GM19025 (cell line): ENCODE results near the gene SH3RF3.
A peak's percentile ranks its signal among the peaks of the same experiment; 100 is the strongest.

Experiments used
- ATAC-seq: cut with Tn5 transposase; IDR thresholded peaks from one replicate; pipeline ENCODE4 v1.9.1; 2021; ENCODE audit warnings: mild to moderate bottlenecking, low read depth, moderate library complexity; ENCODE audit not compliant: unreplicated experiment

The SH3RF3 gene

DNA sequence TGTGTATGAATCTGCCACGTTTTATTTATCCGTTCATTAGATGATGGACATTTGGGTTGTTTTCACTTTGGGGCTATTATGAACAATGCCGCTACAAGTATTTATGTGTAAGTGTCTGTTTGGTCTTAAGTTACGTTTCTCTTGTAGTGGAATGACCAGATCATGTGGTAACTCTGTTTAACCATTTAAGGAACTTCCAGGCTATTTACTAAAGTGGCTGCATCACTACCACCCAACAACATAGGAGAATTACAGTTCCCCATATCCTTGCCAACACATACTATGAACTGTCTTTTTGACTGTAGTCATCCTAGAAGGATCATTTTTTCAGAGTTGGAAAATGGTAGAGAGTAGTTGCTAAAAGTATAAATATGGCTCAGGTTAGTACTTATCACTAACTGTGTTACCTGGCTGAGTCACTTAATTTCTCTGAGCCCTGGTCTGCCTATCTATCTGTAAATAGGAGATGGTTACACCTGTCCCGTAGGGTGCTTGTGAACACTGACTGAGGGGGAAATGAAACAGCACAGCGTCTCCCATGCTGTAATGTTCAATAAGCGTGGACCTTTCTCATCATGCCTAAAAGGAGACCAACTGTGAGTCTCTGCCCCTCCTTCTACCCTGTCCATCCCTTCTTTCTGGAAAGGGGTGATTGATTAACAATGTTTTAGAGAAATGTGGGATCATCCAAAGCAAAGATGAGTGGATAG, 103.1 kb downstream of the SH3RF3 start:
- ATAC-seq = no peak

DNA sequence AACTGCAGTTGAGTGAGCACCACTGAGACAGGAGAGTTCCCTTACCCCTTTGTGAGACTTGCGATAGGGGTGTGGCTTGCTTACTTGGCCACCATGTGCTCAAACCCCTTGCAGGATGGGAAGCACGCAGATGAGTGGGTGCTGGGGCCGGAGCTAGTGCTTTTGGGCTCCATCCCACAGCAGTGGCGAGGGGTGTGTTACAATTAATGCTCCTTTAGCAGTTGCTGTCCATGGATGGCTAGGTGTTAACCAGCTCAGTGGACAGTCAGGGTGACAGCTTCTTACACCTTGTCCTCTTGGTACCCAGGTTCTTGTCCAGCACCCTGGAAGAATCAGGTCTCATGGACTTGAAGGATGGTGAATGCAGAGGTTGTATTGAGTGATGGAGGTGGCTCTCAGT, 103.9 kb downstream of the SH3RF3 start:
- no peak for ATAC-seq

DNA sequence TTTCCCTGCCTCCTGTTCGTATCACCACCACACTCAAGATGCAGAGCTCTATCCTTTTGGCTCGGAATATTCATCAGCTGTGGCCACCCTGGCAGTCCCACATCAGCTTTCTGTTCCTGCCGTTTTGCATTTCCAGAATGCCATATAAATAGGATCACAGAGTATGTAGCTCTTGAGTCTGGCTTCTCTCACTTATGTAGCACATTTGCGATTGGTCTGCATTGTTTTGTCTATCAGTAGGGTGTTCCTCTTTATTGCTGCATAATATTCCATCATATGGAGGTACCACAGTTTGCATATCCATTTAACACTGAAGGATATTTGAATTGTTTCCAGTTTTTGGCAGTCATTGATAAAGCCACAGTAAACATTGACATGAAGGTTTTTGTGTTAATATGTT, 104.6 kb downstream of the SH3RF3 start:
- ATAC-seq = no peak

DNA sequence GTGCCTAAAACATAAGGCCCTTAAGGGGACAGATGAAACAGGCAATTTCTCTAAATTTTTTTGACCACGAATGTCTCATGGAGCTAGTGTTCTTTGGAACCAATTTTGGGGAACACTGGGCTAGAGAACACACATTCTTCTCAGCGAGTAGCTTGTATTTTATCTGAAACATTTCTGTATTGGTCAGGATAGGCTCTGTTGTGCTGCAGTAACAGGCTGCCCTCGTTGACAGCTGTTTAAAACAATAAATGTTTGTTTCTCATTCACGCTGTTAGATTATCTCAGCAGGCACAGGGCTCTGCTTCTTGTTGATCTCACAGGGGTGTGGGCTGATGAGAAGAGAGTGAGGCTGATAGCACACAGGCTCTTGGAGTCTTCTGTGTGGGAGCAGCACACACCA, 105.3 kb downstream of the SH3RF3 start:
- ATAC-seq = no peak

DNA sequence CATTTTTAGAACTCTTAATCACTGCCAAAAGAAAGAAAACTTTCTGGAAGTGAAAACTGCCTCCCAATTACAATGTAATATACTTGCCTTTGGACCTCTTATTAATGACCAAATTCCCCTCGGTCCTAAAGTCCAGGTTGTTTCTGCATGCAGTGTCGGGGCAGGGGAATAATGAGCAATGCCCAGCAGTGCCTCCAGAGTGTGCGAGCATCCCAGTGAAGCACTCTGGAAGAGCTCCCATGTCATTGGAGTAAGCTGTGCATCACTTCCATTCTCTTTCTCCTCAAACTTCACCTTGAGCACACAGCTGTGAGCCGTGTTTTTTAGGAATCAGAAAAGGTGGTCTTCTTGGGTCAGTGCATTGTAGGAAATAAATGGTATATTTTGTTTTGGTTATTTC, 107.1 kb downstream of the SH3RF3 start:
- no peak for ATAC-seq

DNA sequence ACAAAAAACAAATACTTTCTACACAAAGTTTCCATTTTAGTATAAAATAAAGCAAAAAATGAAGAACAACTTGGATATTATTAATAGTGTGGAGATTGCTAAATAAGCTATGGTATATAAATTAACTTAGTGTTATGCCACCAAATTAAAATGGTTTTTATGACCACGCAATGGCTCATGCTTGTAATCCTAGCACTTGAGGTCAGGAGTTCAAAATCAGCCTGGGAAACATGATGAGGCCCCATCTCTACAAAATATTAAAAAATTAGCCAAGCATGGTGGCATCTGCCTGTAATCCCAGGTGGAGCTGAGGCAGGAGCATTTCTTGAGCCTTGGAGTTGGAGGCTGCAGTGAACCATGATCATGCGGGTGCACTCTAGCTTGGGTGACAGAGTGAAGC, 108.8 kb downstream of the SH3RF3 start:
- ATAC-seq = no peak

DNA sequence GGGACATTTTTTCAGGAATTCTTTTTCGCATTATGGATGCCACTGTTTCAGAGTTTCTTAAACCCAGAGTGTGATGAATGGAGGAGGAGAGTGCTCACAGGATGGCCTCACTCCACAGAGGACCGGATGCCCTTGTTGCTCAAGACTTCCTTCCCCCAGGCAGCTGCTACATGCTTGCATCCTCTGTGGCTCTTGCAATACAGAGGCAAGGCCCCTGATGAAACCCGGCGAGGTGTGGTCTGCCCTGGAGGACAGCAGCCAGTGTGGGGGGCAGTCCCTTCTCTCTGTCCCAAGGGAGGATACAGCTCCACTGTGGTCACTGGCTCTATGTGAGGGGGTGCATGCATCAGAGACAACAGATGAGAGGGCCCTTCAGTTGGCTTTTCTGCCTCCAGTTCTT, 109.6 kb downstream of the SH3RF3 start:
- peak; percentile 86 for ATAC-seq

DNA sequence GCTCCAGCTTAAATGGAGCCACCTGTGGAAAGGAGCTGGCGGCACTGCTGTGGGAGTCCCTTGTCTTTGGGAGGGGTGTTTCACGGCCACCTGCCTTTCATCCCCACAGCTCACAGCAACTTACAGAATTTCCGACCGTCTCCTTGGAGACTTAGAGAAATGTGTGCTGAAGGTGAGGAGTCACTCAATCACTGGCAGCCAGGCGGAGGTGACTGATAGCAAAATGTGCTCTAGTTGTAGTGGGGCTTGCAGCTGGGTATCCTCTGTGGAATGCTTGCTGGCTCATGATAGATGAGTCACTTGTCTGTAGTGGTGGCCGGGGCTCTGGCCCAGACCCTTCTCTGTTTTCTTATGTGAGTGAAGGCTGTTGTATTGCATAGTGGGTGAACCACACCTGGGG, 110.7 kb downstream of the SH3RF3 start:
- ATAC-seq = no peak

DNA sequence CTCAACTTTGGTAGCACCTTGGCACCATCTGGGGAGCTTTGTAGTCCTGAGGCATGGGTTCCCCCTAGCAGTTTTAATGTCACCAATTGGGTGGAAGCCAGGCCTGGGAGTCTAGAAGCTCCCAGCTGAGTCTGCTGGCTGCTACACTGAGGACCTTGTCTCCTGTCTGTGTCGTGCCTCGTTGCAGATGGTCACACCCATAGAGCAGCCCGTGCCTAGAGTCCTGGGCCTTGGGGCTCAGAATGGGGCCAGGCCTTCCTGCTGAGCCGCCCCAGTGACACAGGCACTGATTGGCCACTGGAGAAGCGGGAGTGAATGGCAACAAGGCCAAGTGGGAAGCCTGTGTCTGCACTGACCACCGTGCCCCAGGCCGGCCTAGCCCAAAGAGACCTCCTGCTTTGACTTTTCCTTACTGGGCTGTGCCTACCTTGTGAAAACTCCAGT, 113.2 kb downstream of the SH3RF3 start:
- no peak for ATAC-seq

DNA sequence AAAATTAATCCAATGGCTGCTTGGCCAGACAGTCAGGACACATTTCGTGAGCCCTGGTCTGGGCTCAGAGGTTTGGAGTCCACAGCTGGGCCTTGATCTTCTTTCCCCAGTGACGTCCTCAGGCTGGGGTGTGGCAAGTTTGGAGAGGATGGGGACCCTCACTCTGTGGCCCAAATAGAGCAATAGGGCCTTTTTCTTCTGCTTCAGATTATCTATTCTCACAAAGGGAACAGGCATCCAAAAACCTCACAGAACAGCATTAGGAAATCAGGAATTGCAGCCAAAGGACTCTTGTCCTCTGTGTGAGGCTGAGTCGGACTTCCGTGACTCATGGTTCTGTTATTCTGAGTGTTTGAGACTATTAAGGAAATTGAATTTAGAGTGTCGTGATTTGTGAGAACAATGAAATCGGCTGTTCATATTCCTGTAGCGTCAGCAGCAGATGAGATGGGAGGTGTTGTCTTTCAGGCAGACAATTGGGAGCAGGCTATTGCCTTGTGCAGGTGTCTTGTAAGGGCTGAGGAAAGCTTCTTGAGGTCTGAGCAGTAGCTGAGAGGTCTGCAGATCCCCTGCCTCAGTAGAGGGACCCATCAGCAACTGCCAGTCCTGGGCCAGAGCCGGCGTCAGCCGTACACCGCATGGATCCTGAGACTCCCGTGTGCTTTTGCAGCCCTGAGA, 113.8 kb downstream of the SH3RF3 start:
- ATAC-seq = no peak

DNA sequence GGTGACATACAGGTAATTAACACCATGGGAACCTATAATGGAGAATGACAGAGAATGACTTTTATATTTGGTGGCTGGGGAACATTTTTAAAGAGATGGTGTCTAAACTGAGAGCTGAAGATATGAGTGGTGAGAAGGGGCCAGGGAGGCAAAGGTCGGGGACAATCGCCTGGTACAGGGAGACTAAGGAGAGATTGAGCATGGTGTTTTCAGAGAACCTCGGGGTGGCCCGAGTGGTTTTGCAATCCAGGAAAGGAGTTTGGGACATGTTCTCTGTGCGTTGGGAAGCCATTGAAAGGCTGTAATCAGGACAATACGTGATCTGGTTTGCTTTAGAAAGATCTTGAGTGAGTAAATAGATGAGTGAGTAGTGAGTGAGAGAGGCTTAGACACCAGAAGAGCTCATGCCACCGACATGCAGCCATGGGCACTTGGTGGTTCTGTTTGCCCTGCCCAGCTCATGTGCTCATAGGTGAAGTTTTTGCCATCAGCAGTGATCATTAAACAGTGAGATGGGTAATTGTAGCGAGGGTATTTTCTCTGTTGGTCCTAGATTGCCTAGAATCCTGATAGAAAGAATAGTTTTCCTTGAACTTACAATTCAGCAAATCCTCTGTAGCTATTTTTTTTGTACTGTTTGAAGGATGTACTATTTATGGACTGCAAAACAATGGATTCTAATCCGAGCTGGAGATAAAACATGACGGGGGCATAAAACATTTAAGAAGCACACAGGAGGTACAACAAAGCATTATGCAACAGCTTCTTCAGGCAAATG, 114.7 kb downstream of the SH3RF3 start:
- no peak for ATAC-seq

DNA sequence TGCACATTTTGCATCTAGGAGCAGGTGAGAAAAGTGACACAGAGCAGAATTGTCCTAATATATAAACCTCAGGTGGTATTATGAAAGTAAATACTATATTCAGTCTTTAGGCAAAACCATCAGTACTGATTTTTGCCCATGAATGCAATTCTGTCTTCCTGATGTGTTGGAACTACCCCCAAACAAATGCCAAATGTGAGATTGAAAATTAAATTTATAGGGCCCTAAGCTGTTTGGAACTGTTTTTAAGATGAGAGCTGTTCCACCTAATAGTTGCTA, 115.2 kb downstream of the SH3RF3 start:
- no peak for ATAC-seq

DNA sequence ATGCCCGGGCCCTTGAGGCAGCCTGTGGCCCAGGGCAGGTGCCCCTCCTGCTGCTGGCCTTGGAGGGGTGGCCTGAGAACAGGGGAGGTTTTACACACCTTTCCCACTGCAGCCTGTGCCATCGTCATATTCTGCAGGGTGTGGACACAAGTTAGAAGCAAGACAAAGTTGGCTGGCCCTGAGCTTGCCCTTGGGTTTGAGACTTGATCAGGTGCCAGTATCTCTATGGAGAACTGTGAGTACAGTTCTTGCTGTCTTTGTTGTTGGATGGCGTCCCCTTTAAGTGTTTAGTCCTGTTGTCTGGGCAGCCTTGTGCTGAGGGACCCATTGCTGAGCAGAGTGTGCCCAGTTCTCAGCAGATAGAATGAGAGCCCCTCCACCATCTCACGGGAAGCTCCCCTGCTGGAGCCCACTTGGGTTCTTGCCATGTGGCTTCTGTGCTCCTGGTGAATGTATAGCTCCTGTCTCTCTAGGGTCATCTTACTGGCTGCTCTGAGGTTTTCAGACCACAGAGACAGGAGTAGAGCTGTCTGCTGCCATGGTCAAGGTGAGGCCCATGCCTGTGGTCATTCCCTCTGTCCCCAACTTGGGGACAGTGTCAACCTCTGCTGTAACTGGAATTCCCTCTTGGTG, 115.9 kb downstream of the SH3RF3 start:
- no peak for ATAC-seq

DNA sequence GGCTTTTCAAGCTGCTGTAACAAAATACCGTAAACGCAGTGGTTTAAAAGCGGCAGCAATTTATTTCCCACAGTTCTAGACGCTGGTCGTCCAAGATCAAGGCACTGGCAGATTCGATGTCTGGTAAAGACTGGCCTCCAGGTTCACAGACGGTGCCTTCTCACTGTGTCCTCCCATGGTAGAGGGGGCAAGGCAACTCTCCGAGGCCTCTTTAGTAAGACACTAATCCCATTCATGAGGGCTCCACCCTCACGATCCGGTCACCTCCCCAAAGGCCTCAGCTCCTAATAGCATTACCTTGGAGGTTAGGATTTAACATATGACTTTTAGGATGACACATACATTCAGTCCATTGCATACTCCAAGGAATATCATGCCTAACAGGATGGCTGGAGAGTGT, 117.2 kb downstream of the SH3RF3 start:
- ATAC-seq = no peak

DNA sequence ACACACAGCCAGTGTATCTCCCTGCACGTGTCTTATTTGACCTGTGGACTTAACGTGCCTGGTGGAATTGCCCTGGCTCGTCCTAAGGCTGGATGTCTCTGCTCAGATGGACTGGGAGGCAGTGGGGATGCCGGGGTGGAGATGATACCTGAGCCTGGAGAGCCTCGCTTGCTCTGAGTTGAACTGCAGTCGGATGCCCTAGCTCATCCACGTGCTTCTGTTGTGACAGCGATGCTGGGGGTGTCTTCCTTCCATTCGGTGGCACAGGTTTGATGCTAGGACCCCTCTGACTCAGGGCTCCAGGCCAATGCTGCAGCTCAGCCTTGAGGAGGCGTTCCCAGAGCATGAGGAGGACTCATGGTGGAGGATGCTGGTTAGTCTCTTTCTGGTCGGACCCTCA, 117.6 kb downstream of the SH3RF3 start:
- ATAC-seq = no peak

DNA sequence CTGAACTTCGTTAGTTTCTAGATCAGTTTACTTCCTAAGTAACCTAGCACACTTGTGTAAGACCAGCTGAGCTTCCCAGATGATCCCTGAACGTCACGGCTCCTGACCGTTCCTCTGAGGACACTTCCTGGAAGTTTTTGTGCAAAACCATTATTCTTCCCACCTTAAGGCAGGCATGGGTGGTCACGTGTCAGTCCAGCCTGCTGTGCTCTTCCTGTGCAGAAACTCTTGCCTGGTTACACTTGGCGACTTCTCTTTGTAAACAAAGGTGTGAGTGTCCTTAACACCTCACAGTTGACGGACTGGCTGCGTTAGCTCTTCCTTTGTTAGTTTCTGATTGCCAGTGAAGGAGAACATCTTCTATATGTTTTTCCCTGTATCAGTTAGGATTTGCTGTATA, 118.3 kb downstream of the SH3RF3 start:
- ATAC-seq = no peak

DNA sequence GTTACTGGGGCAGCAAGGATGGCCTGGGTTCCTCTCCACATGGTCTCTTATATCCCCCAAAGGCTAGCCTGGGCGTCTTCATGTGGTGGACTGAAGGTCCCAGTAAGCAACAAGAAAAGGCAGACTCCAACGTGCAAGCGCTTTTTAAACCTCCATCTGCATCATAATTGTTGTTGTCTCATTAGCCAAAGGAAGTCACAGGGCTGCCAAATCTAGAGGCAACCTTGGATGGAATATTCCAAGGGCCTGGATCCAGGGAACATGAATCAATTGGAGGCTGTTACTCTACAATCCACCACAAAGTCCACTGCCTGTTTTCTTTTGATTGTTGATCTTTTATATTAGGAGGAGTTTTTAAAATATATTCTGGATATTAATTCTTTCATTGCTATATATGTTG, 118.8 kb downstream of the SH3RF3 start:
- no peak for ATAC-seq

DNA sequence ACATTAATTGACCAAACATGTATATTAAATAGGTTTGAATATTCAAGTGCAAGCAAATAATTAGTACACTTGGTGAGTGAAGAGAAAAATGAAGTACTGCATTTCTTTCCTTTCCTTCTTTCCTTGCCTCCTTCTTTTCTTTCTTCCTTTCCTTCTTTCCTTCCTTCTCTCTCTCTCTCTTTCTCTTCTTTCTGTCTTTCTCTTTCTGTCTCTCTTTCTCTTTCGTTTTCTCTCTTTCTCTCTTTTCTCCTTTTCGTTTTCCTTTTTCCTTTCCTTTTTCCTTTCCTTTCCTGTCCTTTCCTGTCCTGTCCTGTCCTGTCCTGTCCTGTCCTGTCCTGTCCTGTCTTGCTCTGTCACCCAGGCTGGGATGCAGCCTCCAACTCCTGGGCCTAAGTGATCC, 119.6 kb downstream of the SH3RF3 start:
- no peak for ATAC-seq

DNA sequence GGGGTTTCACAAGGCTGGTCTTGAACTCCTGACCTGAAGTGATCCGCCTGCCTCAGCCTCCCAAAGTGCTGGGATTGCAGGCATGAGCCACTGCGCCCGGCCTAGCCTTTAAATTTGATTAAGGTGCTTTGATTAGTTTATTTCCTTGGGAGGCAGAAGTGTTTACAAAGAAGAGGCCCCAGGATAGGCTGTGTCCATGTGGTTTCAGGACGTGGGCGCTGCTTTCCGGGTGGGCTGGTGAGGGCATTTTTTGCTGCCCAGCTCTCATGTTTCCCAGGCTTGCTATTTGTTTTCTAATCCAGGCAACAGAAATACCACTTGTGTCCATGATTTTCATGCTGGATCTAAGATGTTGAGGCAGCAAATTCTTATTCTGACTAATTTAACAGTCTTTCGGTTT, 124.2 kb downstream of the SH3RF3 start:
- ATAC-seq = no peak

DNA sequence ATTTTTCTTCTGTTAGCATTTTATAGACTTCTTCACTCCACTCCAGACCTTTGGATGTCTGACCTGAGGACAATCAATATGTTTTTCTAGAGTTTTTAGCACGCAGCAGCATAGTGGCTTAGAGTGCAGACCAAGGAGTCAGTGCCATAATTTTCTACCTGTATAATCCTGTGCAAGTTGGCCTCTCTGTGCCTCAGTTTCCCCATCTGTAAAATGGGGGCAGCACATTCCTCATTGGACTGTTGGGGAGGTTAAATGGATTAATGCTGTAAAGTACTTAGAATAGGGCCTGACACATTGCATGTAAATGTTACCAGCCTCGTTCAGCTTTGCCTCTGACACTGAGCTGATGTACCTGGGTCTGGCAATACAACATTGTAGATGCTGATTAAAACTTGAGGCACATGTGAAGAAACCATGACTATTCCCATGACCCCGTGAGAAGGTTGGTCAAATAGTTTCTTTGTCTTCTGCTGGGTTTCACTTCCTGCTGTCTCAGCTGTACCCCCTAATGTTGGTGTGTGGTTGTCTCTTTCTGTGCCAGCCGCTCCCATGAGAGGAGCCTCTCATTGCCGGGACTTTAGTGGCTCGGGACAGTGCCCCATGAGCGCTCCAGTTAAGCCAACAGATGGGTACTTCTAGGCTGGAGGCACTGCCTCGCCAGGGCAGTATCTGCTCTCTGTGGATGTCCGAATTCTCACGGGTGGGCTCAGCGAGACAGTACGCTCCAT, 125.3 kb downstream of the SH3RF3 start:
- peak; percentile 82 for ATAC-seq

DNA sequence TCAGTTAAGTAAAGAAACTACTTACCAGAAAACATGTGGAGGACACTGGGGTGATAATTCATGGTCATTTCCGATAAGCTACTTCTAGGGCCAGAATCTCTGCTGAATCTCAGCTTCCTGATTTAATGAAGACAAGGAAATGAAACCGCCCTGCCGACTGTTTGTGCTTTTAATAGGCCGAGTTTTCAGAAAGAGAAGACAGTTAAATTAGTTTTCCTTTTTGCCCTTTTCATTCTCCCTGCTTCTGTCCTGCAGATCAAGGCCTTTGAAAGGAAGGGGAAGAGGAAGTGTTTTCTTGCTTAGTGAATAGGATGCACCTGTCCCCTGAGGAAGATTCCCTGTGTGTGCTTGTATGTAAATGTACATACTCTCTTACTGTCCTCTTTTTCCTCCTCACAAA, 126.6 kb downstream of the SH3RF3 start:
- ATAC-seq = no peak
